ENCODE data around the gene MYMK. TPM values are rescaled to one million over a fixed set of nuclear protein-coding genes. Genes with fewer than 3 reads are reported as not detected.

MYMK gene
- total RNA-seq, 1 experiment from 2014 or later, result not detected

DNA sequence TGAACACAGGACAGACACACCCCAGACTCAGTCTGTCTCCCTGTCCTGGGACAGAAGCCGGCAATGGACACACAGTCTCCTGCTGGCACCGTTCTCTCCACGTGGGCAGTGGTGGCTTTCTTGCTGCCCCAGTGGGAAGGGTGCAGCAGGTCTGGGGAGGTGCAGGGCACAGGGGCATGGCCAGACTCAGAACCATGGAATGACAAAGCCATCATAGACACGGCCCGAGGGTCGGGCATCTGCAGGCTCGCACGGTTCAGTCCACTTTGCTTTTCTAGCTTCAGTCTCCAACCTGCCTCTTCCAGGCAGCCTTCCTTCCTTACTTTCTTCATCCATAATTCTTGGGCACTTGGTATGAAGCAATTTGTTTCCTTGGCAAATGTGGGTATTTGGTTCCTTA, 16.7 kb downstream of the MYMK start (continued):
- TF ChIP-seq EZH2 (IDR thresholded peaks at IDR 0.05), result no peak
- TF ChIP-seq, protein P1, sequence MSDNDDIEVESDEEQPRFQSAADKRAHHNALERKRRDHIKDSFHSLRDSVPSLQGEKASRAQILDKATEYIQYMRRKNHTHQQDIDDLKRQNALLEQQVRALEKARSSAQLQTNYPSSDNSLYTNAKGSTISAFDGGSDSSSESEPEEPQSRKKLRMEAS (IDR thresholded peaks at IDR 0.05), result no peak
- no peak for TF ChIP-seq CBX3 (IDR thresholded peaks at IDR 0.05; ENCODE audit: low read depth)
- TF ChIP-seq EGR1 (IDR thresholded peaks at IDR 0.05; ENCODE audit: low read depth), result no peak
- no peak for TF ChIP-seq POLR2A (IDR thresholded peaks at IDR 0.05; ENCODE audit: borderline replicate concordance, extremely low read depth, insufficient read depth, insufficient read length)
- no peak for TF ChIP-seq JUND (IDR thresholded peaks at IDR 0.05)

DNA sequence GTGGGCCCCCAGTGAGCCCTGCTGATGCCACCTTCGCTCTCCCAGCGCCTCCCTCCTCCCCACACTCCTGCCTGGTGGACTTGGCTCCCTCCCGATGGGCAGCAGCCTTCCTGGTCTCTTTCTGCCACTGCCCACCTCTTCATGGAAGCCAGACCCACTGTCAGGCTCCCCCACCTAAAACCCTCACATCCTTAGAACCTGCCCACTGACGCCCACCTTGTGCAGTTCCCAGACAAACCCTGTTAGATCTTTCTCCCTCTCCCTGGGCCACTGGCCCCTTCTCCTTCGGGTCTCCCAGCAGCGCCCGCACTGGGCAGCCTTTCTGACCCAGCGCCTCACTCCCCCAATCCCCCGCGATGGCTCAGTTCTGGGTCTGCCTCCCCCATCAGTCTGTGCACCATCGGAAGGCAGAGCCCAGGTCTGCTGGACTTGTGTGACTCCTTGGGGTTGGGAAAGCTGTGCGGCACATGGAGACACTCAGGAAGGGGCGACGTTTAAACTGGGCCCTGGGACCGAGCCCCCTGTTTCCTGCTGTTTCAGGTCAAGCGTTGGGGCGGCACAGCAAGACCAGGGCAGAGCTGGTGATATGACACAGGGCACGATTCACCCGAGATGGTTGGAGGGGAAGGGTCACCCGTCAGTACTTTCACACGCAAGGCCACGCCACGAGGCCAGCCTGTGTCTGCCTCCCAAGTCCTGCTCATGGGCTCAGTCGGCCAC, 17.4 kb downstream of the MYMK start:
- ATAC-seq, result no peak
- intact Hi-C loops (cut with micrococcal nuclease), result no loop called here
- POLR2A ChIA-PET, result no interaction called here

DNA sequence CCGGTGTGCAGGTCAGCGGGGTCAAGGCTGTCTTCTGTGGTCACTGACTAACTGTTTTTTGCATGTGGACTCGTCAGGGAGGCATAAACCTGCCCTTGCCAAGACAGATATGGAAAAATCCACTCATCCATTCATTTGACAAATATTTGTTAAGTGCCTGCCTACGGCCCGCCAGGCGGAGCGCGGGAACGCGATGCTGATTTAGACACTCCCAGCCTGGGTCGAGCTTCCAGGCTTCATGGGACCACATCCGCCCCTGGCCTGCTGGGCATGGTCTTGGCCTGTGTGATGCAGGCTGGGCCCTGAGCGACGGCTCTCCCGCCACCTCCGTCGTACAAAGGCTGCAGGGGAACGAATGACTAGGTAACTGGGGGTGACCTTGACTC, 18.1 kb downstream of the MYMK start:
- DNase-seq (ENCODE audit: low read depth, low spot score) (no peak), ATAC-seq (no peak)
- Histone ChIP-seq H3K79me2 (ENCODE audit: insufficient read depth, low read length) (no peaks in the 10 kb centered on the region), H3K9ac (ENCODE audit: low read length) (no peak overlapping the region), H3K4me1 (ENCODE audit: control insufficient read depth in 1 of 2, insufficient read depth in 2 of 2, low read length in 2 of 2) (peaks cover 6 to 10% of the 10 kb centered on the region in 2 experiments; a peak in 3 of 4 replicates), H3K36me3 (ENCODE audit: control insufficient read depth in 1 of 2, insufficient read depth in 2 of 2, low read length in 2 of 2) (no peaks in the 10 kb centered on the region), H3K27me3 (ENCODE audit: insufficient read depth, low read length) (no peaks in the 10 kb centered on the region), H3K4me3 (replicated peaks in 1 of 2; ENCODE audit: low read depth in 1 of 2, low read length in 2 of 2) (no peak overlapping the region), H3K9me3 (ENCODE audit: control insufficient read depth in 1 of 2, insufficient read depth in 1 of 2, low read depth in 1 of 2, low read length in 2 of 2) (peaks cover 8 to 11% of the 10 kb centered on the region in 2 experiments), H3K4me2 (ENCODE audit: low read length) (no peak overlapping the region), H4K20me1 (ENCODE audit: insufficient read depth) (no peaks in the 10 kb centered on the region), H2AFZ (ENCODE audit: low read depth, low read length, poor library complexity, severe bottlenecking) (no peak overlapping the region), H3K9me2 (ENCODE audit: insufficient read depth) (no peaks in the 10 kb centered on the region), H3K27ac (ENCODE audit: low read depth, low read length) (no peak overlapping the region)
- POLR2A ChIA-PET, result no interaction called here
- CTCF ChIA-PET, result no interaction called here
- intact Hi-C loops (cut with micrococcal nuclease), result no loop called here
- RAD21 ChIA-PET (ENCODE audit: low non-redundant PET in 1 of 2, low total read pairs in 2 of 2, uncharacterized antibody in 2 of 2, unreplicated experiment in 2 of 2), result no interaction called here
- no TSS peak for BruUV-seq (replicated peaks)
- TF ChIP-seq, protein P1 (IDR thresholded peaks at IDR 0.05), result no peak
- TF ChIP-seq, protein P2, sequence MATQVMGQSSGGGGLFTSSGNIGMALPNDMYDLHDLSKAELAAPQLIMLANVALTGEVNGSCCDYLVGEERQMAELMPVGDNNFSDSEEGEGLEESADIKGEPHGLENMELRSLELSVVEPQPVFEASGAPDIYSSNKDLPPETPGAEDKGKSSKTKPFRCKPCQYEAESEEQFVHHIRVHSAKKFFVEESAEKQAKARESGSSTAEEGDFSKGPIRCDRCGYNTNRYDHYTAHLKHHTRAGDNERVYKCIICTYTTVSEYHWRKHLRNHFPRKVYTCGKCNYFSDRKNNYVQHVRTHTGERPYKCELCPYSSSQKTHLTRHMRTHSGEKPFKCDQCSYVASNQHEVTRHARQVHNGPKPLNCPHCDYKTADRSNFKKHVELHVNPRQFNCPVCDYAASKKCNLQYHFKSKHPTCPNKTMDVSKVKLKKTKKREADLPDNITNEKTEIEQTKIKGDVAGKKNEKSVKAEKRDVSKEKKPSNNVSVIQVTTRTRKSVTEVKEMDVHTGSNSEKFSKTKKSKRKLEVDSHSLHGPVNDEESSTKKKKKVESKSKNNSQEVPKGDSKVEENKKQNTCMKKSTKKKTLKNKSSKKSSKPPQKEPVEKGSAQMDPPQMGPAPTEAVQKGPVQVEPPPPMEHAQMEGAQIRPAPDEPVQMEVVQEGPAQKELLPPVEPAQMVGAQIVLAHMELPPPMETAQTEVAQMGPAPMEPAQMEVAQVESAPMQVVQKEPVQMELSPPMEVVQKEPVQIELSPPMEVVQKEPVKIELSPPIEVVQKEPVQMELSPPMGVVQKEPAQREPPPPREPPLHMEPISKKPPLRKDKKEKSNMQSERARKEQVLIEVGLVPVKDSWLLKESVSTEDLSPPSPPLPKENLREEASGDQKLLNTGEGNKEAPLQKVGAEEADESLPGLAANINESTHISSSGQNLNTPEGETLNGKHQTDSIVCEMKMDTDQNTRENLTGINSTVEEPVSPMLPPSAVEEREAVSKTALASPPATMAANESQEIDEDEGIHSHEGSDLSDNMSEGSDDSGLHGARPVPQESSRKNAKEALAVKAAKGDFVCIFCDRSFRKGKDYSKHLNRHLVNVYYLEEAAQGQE (IDR thresholded peaks at IDR 0.05; ENCODE audit: low read depth), result no peak
- no peak for TF ChIP-seq EZH2 (IDR thresholded peaks at IDR 0.05)
- TF ChIP-seq, protein P3, sequence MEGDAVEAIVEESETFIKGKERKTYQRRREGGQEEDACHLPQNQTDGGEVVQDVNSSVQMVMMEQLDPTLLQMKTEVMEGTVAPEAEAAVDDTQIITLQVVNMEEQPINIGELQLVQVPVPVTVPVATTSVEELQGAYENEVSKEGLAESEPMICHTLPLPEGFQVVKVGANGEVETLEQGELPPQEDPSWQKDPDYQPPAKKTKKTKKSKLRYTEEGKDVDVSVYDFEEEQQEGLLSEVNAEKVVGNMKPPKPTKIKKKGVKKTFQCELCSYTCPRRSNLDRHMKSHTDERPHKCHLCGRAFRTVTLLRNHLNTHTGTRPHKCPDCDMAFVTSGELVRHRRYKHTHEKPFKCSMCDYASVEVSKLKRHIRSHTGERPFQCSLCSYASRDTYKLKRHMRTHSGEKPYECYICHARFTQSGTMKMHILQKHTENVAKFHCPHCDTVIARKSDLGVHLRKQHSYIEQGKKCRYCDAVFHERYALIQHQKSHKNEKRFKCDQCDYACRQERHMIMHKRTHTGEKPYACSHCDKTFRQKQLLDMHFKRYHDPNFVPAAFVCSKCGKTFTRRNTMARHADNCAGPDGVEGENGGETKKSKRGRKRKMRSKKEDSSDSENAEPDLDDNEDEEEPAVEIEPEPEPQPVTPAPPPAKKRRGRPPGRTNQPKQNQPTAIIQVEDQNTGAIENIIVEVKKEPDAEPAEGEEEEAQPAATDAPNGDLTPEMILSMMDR (IDR thresholded peaks at IDR 0.05 in 2 of 3, conservative IDR thresholded peaks at IDR 0.05 in 1 of 3; ENCODE audit: borderline replicate concordance in 1 of 3, insufficient read depth in 1 of 3, low read depth in 2 of 3, low read length in 2 of 3), result no peak
- TF ChIP-seq ZFX (IDR thresholded peaks at IDR 0.05), result no peak
- no peak for TF ChIP-seq FOSL1 (IDR thresholded peaks at IDR 0.05; ENCODE audit: low read depth)
- no peak for TF ChIP-seq SRF (IDR thresholded peaks at IDR 0.05; ENCODE audit: low read depth)
- no peak for TF ChIP-seq POLR2A (IDR thresholded peaks at IDR 0.05; ENCODE audit: borderline replicate concordance, extremely low read depth, insufficient read depth, insufficient read length)

More for the DNA sequence above, 17.4 kb downstream of the MYMK start:
- Histone ChIP-seq H3K9ac (ENCODE audit: low read length) (no peak overlapping the region), H3K36me3 (ENCODE audit: control insufficient read depth in 1 of 2, insufficient read depth in 2 of 2, low read length in 2 of 2) (no peaks in the 10 kb centered on the region), H3K79me2 (ENCODE audit: insufficient read depth, low read length) (no peaks in the 10 kb centered on the region), H3K9me3 (ENCODE audit: control insufficient read depth in 1 of 2, insufficient read depth in 1 of 2, low read depth in 1 of 2, low read length in 2 of 2) (peaks cover under 1 to 4% of the 10 kb centered on the region in 2 experiments; a peak in 2 of 4 replicates), H3K4me3 (replicated peaks in 1 of 2; ENCODE audit: low read depth in 1 of 2, low read length in 2 of 2) (no peak overlapping the region), H2AFZ (ENCODE audit: low read depth, low read length, poor library complexity, severe bottlenecking) (no peak overlapping the region), H4K20me1 (ENCODE audit: insufficient read depth) (no peaks in the 10 kb centered on the region), H3K4me1 (ENCODE audit: control insufficient read depth in 1 of 2, insufficient read depth in 2 of 2, low read length in 2 of 2) (peaks cover 6 to 10% of the 10 kb centered on the region in 2 experiments; a peak in 3 of 4 replicates), H3K27ac (ENCODE audit: low read depth, low read length) (no peak overlapping the region), H3K27me3 (ENCODE audit: insufficient read depth, low read length) (no peaks in the 10 kb centered on the region), H3K4me2 (ENCODE audit: low read length) (no peak overlapping the region), H3K9me2 (ENCODE audit: insufficient read depth) (no peaks in the 10 kb centered on the region)
- RAD21 ChIA-PET (ENCODE audit: low non-redundant PET in 1 of 2, low total read pairs in 2 of 2, uncharacterized antibody in 2 of 2, unreplicated experiment in 2 of 2), result no interaction called here
- DNase-seq (ENCODE audit: low read depth, low spot score), result no peak
- no peak for TF ChIP-seq SIN3A (IDR thresholded peaks at IDR 0.05; ENCODE audit: low read depth)
- BruUV-seq (replicated peaks), result no TSS peak
- CTCF ChIA-PET, result no interaction called here

Measured in HCT116 (cell line).